ENCODE data around the gene CCDC78. TPM values are rescaled to one million over a fixed set of nuclear protein-coding genes. Genes with fewer than 3 reads are reported as not detected.

CCDC78 gene
- total RNA-seq, 1 donor from 2014 or later = 26.1 TPM

DNA sequence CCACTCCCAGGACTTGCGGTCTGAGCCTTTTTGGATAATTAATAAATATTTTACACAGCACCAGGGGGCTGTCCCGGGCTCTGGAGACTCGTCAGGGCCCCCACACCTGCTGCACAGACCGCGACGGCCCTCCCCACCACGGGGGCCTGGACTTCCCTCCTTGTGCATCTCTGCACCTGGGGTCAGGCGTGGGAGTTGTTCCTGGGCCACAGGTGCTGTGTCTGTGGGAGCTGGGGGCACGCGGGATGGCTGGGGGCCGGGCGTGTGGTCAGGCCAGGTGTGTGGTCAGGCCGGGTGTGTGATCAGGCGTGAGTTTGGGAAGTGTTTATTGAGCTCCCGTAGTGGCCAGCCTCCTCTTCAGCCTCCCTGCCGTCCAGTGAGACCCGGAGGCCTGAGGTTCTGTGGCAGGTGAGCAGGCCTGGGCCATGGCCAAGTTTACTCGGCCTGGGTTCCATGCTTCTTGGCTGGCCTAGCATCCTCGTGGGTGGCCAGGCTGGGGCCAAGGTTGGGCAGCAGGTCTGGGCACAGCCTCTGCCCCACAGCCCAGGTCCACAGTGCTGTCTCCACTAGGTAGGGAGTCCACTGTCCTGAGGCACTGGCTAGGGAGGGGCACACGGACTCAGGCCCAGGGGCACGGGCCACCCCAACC is 47.9 kb downstream of the CCDC78 start:
- intact Hi-C loops (cut with DNase I) = no loop called here
- Histone ChIP-seq H3K4me3 (no peak overlapping the region), H3K27ac (no peak overlapping the region), H3K36me3 (peaks cover 27% of the 10 kb centered on the region), H3K27me3 (ENCODE audit: low read depth) (peaks cover 11% of the 10 kb centered on the region), H3K9me3 (no peaks in the 10 kb centered on the region), H3K4me1 (peaks cover 46% of the 10 kb centered on the region)
- DNase-seq = no peak
- TF ChIP-seq CTCF (IDR thresholded peaks at IDR 0.05) = no peak
- ATAC-seq = no peak

DNA sequence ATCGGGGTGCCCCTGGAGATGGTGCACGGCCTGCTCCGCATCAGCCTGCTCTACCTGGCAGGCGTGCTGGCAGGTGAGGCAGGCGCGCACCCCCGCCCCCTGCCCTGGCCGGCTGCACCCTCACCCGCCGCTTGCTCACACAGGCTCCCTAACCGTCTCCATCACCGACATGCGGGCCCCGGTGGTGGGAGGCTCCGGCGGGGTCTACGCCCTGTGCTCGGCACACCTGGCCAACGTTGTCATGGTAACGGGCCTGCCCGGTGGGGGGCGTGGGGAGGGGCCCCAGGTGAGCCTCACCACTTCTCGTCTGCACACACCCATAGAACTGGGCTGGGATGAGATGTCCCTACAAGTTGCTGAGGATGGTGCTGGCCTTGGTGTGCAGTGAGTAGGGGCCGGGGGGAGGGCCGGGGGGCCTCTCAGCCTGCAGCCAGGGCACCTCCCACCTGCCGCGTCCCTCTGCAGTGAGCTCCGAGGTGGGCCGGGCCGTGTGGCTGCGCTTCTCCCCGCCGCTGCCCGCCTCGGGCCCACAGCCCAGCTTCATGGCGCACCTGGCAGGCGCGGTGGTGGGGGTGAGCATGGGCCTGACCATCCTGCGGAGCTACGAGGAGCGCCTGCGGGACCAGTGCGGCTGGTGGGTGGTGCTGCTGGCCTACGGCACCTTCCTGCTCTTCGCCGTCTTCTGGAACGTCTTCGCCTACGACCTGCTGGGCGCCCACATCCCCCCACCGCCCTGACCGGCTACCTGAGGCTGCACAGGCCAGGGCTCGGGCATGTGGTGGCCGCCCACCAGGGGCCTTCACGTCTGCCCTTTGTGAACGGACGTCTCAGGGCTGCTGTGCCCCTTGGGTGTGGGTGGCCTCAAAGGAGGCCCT is 48.7 kb downstream of the CCDC78 start:
- H3K36me3 ChIP-seq = peaks cover 29% of the 10 kb centered on the region
- no peak for DNase-seq
- intact Hi-C loops (cut with DNase I) = no loop called here
- H3K4me3 ChIP-seq = peak overlapping the region; percentile 19
- H3K27me3 ChIP-seq (ENCODE audit: low read depth) = peaks cover 11% of the 10 kb centered on the region
- peaks cover 38% of the 10 kb centered on the region for H3K4me1 ChIP-seq
- H3K9me3 ChIP-seq = no peaks in the 10 kb centered on the region
- H3K27ac ChIP-seq = no peak overlapping the region
- no peak for TF ChIP-seq CTCF (IDR thresholded peaks at IDR 0.05)
- ATAC-seq = no peak

DNA sequence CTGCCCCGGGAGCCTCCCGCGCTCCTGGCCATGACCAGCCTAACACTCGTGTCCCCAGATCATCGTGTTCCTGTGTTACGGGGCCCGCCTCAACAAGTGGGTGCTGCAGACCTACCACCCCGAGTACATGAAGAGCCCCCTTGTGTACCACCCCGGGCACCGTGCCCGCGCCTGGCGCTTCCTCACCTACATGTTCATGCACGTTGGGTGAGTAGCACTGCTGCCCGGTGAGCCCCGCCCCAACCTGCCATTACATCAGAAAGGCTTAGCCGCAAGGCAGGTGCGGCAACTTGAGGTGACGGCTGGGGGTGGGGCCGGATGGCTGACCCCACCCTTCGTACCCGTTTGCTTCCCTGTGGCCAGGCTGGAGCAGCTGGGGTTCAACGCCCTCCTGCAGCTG is 49.3 kb downstream of the CCDC78 start:
- H3K4me3 ChIP-seq = peak overlapping the region; percentile 19
- peaks cover 11% of the 10 kb centered on the region for H3K27me3 ChIP-seq (ENCODE audit: low read depth)
- ATAC-seq (no peak), DNase-seq (peak; percentile 83)
- no peaks in the 10 kb centered on the region for H3K9me3 ChIP-seq
- peaks cover 29% of the 10 kb centered on the region for H3K36me3 ChIP-seq
- no peak for TF ChIP-seq CTCF (IDR thresholded peaks at IDR 0.05)
- intact Hi-C loops (cut with DNase I) = no loop called here
- H3K27ac ChIP-seq = no peak overlapping the region
- H3K4me1 ChIP-seq = peaks cover 32% of the 10 kb centered on the region

DNA sequence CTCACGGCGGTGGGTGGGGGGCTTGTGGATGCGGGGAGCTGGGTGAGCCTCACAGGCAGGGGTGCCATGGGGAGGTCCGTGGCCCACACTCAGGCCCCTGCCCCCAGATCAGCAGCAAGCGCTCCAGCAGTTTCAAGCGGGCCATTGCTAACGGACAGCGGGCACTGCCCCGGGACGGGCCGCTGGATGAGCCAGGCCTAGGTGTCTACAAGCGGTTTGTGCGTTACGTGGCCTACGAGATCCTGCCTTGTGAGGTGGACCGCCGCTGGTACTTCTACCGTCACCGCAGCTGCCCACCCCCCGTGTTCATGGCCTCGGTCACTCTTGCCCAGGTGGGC is 49.7 kb downstream of the CCDC78 start:
- DNase-seq (no peak), ATAC-seq (no peak)
- H3K4me1 ChIP-seq = peaks cover 28% of the 10 kb centered on the region
- H3K9me3 ChIP-seq = no peaks in the 10 kb centered on the region
- intact Hi-C loops (cut with DNase I) = no loop called here
- no peak overlapping the region for H3K27ac ChIP-seq
- peaks cover 11% of the 10 kb centered on the region for H3K27me3 ChIP-seq (ENCODE audit: low read depth)
- peaks cover 29% of the 10 kb centered on the region for H3K36me3 ChIP-seq
- no peak overlapping the region for H3K4me3 ChIP-seq
- TF ChIP-seq CTCF (IDR thresholded peaks at IDR 0.05) = no peak

- Histone ChIP-seq H3K36me3 (peaks cover 31% of the 10 kb centered on the region), H3K4me3 (peak overlapping the region; percentile 41), H3K4me1 (peaks cover 23% of the 10 kb centered on the region), H3K27ac (no peak overlapping the region), H3K27me3 (ENCODE audit: low read depth) (peaks cover 11% of the 10 kb centered on the region), H3K9me3 (no peaks in the 10 kb centered on the region)
- intact Hi-C loops (cut with DNase I) = no loop called here
- TF ChIP-seq CTCF (IDR thresholded peaks at IDR 0.05) = no peak
- no peak for DNase-seq
- no peak for ATAC-seq
Observed at GRCh38 chr16:675884-676564, 50.2 kb downstream of the CCDC78 start.
